ENCODE results near the gene NRG2.

Gene NRG2

DNA sequence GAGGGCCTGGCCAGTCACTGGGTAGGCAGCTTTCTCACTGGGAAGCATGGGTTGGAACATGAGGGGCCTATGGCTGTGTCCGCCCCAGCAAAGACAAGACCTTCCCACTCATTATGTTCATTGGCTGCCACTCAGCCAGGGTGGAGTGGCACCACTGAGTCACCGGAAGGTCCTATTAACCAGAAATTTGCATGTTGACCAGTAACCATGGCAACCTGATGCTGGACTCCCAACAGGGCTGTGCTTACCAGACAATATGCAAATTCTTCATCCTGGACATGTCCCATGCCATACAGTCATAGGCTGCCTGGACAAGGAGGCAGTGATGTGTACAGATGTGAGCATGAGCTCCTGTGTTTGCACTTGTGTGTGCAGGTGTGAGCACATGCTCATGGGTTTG lies 180.8 kb downstream of the NRG2 start:
- TF ChIP-seq, protein P1, sequence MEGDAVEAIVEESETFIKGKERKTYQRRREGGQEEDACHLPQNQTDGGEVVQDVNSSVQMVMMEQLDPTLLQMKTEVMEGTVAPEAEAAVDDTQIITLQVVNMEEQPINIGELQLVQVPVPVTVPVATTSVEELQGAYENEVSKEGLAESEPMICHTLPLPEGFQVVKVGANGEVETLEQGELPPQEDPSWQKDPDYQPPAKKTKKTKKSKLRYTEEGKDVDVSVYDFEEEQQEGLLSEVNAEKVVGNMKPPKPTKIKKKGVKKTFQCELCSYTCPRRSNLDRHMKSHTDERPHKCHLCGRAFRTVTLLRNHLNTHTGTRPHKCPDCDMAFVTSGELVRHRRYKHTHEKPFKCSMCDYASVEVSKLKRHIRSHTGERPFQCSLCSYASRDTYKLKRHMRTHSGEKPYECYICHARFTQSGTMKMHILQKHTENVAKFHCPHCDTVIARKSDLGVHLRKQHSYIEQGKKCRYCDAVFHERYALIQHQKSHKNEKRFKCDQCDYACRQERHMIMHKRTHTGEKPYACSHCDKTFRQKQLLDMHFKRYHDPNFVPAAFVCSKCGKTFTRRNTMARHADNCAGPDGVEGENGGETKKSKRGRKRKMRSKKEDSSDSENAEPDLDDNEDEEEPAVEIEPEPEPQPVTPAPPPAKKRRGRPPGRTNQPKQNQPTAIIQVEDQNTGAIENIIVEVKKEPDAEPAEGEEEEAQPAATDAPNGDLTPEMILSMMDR (IDR thresholded peaks at IDR 0.05; ENCODE audit: low read depth, low read length, missing control alignments), result no peak
- H3K4me3 ChIP-seq (ENCODE audit: low read depth, low read length), result no peak overlapping the region
- in situ Hi-C loops (cut with HindIII; ENCODE audit: low sequenced_read_pairs), result no loop called here
- DNase-seq (ENCODE audit: low read depth), result no peak

DNA sequence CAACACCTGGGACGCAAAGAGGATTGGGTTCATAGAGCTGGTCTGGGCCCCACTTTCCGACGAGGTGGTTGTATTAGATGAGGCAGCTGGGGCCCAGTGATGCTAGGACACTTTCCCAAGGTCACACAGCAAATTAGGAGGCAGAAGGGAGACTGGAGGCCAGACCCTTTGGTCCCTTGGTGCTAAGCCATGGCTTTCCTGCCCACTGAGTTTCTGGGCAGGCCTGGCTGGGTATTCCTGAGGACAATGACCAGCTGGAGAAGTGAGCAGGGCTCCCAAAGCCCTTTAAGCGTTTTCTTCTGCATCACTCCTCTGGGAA lies 181.3 kb downstream of the NRG2 start:
- no peak overlapping the region for H3K4me3 ChIP-seq (ENCODE audit: low read depth, low read length)
- in situ Hi-C loops (cut with HindIII; ENCODE audit: low sequenced_read_pairs), result no loop called here
- TF ChIP-seq, protein P1 (IDR thresholded peaks at IDR 0.05; ENCODE audit: low read depth, low read length, missing control alignments), result no peak
- DNase-seq (ENCODE audit: low read depth), result no peak

DNA sequence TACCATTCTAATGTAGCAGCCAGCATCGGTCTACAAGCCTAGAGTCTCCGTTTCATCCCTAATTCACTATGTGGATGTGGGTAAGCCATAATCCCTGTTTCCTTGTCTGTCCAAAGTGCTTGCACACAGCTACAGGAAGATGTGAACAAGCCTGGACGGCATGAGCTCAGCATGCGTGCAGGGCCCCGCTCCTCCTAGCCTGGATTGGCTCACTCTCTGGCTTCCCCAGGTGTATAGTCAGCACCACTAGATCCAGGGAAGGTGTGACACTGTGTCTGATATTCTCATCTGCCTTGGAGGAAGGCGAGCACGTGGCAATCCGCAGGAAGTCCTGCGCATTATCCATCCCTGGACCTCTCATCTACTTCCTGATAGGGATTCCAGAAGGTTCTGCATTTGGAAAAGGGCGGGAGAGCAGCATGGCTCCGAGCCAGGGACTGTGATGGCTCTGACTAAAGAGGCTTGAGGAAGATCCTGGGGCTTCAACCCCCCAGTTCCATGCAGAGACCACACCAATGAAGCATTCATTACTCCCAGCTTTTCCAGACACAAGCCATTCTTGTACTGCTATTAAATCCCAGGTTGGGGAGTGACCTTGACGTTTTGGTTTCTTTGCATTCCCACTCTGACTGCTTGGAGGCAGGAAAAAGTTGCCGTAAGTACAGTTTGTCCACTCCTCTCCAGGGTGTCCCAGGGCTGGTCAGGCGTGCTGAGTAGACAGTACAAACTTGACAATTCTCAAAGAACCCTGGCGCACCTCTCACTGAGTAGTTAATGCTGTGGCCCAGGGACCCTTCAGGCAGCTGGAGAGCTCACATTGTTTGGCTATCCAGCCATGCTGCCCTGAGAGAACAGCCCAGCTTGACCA lies 181.8 kb downstream of the NRG2 start:
- no peak overlapping the region for H3K4me3 ChIP-seq (ENCODE audit: low read depth, low read length)
- no peak for DNase-seq (ENCODE audit: low read depth)
- in situ Hi-C loops (cut with HindIII; ENCODE audit: low sequenced_read_pairs), result no loop called here
- TF ChIP-seq, protein P1 (IDR thresholded peaks at IDR 0.05; ENCODE audit: low read depth, low read length, missing control alignments), result no peak

DNA sequence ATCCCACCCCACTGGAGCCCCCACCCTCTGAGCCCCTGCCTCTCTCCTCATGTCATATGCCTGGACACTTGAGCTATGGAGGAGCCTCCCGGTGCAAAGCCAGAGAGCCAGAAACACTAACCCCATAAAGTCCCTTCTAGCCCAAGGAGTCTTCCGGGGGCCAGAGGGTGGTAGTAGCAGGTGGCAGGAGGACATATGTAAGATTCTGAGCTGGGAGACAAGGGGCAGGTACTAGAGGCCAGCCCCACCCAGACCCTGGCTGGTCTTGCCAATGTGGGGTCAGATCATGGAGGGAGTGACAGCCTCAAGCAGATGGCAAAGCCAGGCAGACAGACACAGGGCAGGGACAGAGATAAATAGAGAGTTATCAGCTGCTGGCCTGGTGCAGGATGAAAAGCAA lies 184.1 kb downstream of the NRG2 start:
- in situ Hi-C loops (cut with HindIII; ENCODE audit: low sequenced_read_pairs), result no loop called here
- TF ChIP-seq, protein P1 (IDR thresholded peaks at IDR 0.05; ENCODE audit: low read depth, low read length, missing control alignments), result no peak
- DNase-seq (ENCODE audit: low read depth), result no peak
- no peak overlapping the region for H3K4me3 ChIP-seq (ENCODE audit: low read depth, low read length)

DNA sequence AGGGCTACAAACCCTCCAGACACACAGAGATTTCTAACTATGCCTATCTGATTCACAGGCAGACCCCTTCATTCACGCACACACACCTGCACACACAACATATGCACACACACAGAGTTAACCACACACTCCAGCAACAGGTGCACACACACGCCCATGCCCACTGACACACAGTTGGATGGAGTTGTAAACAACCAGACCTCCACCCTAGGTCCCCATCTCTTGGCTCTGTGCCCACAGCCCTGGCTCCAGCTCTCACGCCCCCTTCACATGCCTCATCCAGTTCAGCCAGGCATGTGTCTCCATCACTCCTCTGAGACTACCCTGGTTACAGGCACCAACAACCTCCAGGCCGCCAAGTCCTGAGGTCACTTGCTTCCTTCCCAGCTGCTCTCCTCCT lies 186.4 kb downstream of the NRG2 start:
- in situ Hi-C loops (cut with HindIII; ENCODE audit: low sequenced_read_pairs), result no loop called here
- TF ChIP-seq, protein P1 (IDR thresholded peaks at IDR 0.05; ENCODE audit: low read depth, low read length, missing control alignments), result no peak
- no peak for DNase-seq (ENCODE audit: low read depth)
- no peak overlapping the region for H3K4me3 ChIP-seq (ENCODE audit: low read depth, low read length)

DNA sequence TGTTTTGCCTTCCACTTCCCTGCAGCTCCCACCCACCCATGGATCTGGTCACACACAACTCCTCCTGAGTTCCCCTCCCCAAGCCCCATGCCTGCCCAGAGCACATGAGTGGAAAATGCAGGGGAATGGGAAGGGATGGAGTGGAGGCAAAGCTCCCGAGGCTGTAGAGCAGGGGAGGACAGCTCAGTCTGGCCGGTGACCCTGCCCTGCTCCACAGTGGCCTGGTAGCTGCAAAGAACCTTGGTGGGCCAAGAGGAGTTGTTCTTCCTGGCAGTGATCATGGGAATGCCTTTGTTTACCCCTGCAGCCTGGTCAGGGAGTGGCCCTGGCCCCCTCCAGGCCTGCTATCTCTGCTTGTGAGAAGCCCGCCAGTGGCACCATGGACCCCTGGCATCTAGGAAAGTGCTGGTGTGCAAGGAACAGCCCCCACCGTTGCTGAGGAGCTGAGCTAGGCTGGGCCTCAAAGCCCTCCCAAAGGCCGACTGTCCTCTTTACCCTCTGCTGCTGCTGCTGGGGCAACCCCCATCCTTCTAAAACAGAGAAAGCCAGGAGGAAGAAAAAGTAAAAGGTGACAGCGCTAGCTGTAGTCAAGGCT lies 187.1 kb downstream of the NRG2 start:
- TF ChIP-seq, protein P1 (IDR thresholded peaks at IDR 0.05; ENCODE audit: low read depth, low read length, missing control alignments), result no peak
- H3K4me3 ChIP-seq (ENCODE audit: low read depth, low read length), result no peak overlapping the region
- DNase-seq (ENCODE audit: low read depth), result no peak
- in situ Hi-C loops (cut with HindIII; ENCODE audit: low sequenced_read_pairs), result no loop called here
